Esophagus muscularis mucosa (tissue), 3 donors: ENCODE data around the gene ARL4C.
"Not testable (repeated sequence)": the region's sequence is repeated elsewhere in the genome, so short reads cannot be mapped to it uniquely, and the experiment has no call there.

Source experiments
- POLR2A ChIP-seq: fragments of 450-650 bp; IDR thresholded peaks from one replicate; pipeline ENCODE4 v1.6.1; 2017; ENCODE audit warnings: antibody characterized with exemption, moderate library complexity, mild to moderate bottlenecking, low read depth
- TF ChIP-seq, protein P1 (sequence below), 3 experiments: fragments of 200-600 bp in 2 of 3; fragments of 450-650 bp in 1 of 3; sonication (generic) in 2 of 3; IDR thresholded peaks; one replicate each; pipeline ENCODE4 v1.5.1; 2017 to 2019; ENCODE audit warnings: antibody characterized with exemption in 3 of 3, mild to moderate bottlenecking in 2 of 3, moderate library complexity in 1 of 3

DNA sequence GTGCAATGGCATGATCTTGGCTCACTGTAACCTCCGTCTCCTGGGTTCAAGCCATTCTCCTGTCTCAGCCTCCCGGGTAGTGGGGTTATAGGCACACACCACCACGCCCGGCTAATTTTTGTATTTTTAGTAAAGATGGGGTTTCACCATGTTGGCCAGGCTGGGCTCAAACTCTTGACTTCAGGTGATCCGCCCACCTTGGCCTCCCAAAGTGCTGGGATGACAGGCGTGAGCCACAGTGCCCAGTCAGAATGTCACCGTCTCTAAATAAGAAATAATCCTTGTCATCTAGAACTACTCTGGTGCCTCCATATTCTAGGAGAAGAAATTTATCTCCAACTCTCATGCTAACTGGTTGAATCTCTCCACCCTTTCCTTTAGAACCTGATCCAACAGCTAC is 41.6 kb downstream of the ARL4C start:
- TF ChIP-seq, protein P1, sequence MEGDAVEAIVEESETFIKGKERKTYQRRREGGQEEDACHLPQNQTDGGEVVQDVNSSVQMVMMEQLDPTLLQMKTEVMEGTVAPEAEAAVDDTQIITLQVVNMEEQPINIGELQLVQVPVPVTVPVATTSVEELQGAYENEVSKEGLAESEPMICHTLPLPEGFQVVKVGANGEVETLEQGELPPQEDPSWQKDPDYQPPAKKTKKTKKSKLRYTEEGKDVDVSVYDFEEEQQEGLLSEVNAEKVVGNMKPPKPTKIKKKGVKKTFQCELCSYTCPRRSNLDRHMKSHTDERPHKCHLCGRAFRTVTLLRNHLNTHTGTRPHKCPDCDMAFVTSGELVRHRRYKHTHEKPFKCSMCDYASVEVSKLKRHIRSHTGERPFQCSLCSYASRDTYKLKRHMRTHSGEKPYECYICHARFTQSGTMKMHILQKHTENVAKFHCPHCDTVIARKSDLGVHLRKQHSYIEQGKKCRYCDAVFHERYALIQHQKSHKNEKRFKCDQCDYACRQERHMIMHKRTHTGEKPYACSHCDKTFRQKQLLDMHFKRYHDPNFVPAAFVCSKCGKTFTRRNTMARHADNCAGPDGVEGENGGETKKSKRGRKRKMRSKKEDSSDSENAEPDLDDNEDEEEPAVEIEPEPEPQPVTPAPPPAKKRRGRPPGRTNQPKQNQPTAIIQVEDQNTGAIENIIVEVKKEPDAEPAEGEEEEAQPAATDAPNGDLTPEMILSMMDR (IDR thresholded peaks at IDR 0.05) = not testable (repeated sequence)
- not testable (repeated sequence) for TF ChIP-seq POLR2A
